ENCODE data around the gene HOXA3.

HOXA3 gene

GRCh38 chr7:27151931-27152815, at the start of gene HOXA3:
Gene HOXA3 (minus strand): TSS chr7:27152583. CDS start chr7:27110640, 41,943 bp downstream.
- Histone ChIP-seq H3K36me3 (no peaks in the 10 kb centered on the region), H3K27me3 (peaks cover 100% of the 10 kb centered on the region), H3K4me1 (ENCODE audit: control insufficient read depth in 1 of 2, insufficient read depth in 1 of 2, low read depth in 1 of 2, low read length in 1 of 2) (peaks cover 48 to 63% of the 10 kb centered on the region in 2 experiments), H3K9me3 (no peaks in the 10 kb centered on the region), H3K27ac (no peak within 1 kb of the TSS), H3K4me3 (ENCODE audit: low read depth in 1 of 2, low read length in 1 of 2) (peak within 1 kb of the TSS in 1 of 2 experiments; percentile 62)
- no peak for TF ChIP-seq CTCF (IDR thresholded peaks at IDR 0.05)

GRCh38 chr7:27201580-27202017, 49.2 kb upstream of the HOXA3 start:
- Histone ChIP-seq H3K27me3 (peaks cover 99% of the 10 kb centered on the region), H3K36me3 (no peaks in the 10 kb centered on the region), H3K9me3 (no peaks in the 10 kb centered on the region), H3K4me1 (ENCODE audit: control insufficient read depth in 1 of 2, insufficient read depth in 1 of 2, low read depth in 1 of 2, low read length in 1 of 2) (peaks cover 46 to 49% of the 10 kb centered on the region in 2 experiments), H3K27ac (no peak overlapping the region), H3K4me3 (ENCODE audit: low read depth in 1 of 2, low read length in 1 of 2) (peak overlapping the region; percentile 38 to 50)
- no peak for TF ChIP-seq CTCF (IDR thresholded peaks at IDR 0.05)

GRCh38 chr7:27200761-27201579, 48.6 kb upstream of the HOXA3 start:
- no peaks in the 10 kb centered on the region for H3K9me3 ChIP-seq
- peak overlapping the region; percentile 38 to 50 for H3K4me3 ChIP-seq (ENCODE audit: low read depth in 1 of 2, low read length in 1 of 2)
- no peak for TF ChIP-seq CTCF (IDR thresholded peaks at IDR 0.05)
- peaks cover 99% of the 10 kb centered on the region for H3K27me3 ChIP-seq
- no peaks in the 10 kb centered on the region for H3K36me3 ChIP-seq
- H3K27ac ChIP-seq: no peak overlapping the region
- peaks cover 46 to 49% of the 10 kb centered on the region in 2 experiments for H3K4me1 ChIP-seq (ENCODE audit: control insufficient read depth in 1 of 2, insufficient read depth in 1 of 2, low read depth in 1 of 2, low read length in 1 of 2)

GRCh38 chr7:27199849-27200760, 47.7 kb upstream of the HOXA3 start, which contains the start of gene HOXA13:
Gene HOXA13 (minus strand): TSS chr7:27200091. CDS start chr7:27200077, 14 bp downstream.
- H3K9me3 ChIP-seq: no peaks in the 10 kb centered on the region
- peak within 1 kb of the TSS; percentile 38 to 50 for H3K4me3 ChIP-seq (ENCODE audit: low read depth in 1 of 2, low read length in 1 of 2)
- no peak within 1 kb of the TSS for H3K27ac ChIP-seq
- peaks cover 40 to 48% of the 10 kb centered on the region in 2 experiments for H3K4me1 ChIP-seq (ENCODE audit: control insufficient read depth in 1 of 2, insufficient read depth in 1 of 2, low read depth in 1 of 2, low read length in 1 of 2)
- H3K36me3 ChIP-seq: no peaks in the 10 kb centered on the region
- no peak for TF ChIP-seq CTCF (IDR thresholded peaks at IDR 0.05)
- peaks cover 99% of the 10 kb centered on the region for H3K27me3 ChIP-seq
